NCI-H1436 treated with DMSO at 0.1 percent for 48 hours (cell line): Measurements from ENCODE around the gene PAIP2.
"Not testable (repeated sequence)": the region's sequence is repeated elsewhere in the genome, so short reads cannot be mapped to it uniquely, and the experiment has no call there.

Experiments
- DNase-seq: peaks from one replicate; lab custom pipeline; 2025; lab: John Stamatoyannopoulos, UW

Gene PAIP2

DNA sequence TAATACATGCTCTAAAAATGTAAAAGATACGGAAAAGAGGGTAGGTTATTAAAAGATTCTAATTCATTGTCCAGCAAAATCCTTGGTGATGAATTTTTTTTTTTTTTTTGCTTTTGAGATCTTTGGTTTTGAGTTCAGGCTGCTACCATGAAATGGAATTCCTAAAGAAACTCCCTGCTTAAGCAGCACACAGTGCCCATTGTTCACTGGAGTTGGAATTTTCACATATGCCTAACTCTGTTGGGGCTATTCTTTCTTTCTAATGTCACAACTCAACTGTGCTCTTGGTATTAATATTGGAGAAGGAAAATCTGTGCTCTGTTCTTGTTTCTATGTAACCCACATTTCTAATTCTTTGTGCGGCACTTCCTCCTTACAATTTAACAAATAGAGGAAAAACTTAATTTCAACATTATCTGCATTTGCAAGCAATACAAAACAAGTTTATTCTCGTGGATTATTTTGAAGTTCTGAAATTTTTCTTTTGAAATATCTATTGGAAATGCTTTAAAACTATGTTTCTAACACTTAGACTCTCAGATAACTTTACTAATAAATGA, 26.5 kb upstream of the PAIP2 start:
- DNase-seq, result no peak

- no peak for DNase-seq
Observed at GRCh38 chr5:139335811-139336210, 5.8 kb upstream of the PAIP2 start.

GRCh38 chr5:139340051-139340450, 1.6 kb upstream of the PAIP2 start:
- no peak for DNase-seq

DNA sequence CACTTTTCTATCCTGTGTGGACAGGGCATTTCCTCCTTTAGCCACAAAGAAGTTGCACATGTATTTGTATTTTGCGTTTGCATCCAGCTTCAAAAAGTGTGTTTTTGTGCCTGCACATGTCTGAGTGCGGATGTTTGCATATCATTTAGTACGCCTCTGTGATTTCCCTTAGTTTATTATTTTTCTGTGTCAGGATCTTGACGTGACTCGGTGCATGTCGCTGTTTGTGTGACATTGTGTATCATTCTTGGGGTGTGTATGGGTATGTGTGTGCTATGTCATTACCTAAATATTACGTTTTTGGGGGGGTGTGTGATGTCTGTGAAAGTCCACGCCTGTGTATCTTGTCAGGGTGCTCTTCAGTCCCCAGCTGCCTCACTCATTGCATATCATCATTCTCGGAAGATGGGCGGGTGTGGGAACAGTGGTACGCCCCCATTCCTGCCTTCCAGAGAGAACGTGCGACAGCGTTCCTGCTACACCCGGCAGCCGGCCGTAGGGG, 416 bp upstream of the PAIP2 start:
- no peak for DNase-seq

GRCh38 chr5:139342423-139342723, 719 bp downstream of the PAIP2 start:
- no peak for DNase-seq

DNA sequence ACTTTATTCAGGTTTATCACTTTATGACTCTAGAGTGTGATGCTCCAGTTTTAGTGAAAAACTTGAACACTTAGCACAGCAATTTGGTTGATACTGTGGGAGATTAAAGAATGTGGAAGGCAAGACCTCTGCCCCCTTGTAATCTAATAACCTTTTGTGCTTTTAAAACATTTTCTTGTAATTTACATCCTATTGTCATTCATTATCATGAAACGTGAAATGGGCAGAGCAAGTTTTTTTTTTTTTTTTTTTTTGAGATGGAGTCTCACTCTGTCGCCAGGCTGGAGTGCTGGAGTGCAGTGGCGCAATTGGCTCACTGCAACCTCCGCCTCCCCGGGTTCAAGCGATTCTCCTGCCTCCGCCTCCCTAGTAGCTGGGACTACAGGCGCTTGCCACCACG, 1.8 kb downstream of the PAIP2 start:
- no peak for DNase-seq

- DNase-seq, result no peak
Observed at GRCh38 chr5:139344177-139344576, 2.5 kb downstream of the PAIP2 start.

DNA sequence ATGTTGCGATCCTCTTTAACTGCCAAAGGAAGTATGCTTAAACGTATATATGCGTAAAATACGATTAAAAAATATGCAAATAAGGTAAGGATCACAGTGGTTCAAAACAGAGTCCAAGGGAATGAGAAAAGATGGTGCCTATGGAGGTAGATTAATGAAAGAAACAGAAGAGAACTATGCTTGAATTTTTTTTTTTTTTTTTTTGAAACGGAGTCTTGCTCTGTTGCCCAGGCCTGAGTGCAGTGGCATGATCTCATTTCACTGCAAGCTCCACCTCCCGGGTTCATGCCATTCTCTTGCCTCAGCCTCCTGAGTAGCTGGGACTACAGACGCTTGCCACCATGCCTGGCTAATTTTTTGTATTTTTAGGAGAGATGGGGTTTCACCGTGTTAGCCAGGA, 3.8 kb downstream of the PAIP2 start:
- DNase-seq, result not testable (repeated sequence)

DNA sequence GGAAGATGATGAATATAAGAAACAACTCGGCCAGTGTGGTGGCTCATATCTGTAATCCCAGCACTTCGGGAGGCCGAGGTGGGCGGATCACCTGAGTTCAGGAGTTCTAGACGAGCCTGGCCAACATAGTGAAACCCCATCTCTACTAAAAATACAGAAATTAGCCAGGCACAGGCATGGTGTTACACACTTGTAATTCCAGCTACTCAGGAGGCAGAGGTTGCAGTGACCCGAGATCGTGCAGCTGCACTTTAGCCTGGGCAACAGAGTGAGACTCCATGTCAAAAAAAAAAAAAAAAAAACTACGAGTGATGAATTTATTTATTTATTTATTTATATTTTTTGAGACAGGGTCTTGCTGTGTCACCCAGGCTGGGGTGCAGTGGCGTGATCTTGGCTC, 6.2 kb downstream of the PAIP2 start:
- not testable (repeated sequence) for DNase-seq

DNA sequence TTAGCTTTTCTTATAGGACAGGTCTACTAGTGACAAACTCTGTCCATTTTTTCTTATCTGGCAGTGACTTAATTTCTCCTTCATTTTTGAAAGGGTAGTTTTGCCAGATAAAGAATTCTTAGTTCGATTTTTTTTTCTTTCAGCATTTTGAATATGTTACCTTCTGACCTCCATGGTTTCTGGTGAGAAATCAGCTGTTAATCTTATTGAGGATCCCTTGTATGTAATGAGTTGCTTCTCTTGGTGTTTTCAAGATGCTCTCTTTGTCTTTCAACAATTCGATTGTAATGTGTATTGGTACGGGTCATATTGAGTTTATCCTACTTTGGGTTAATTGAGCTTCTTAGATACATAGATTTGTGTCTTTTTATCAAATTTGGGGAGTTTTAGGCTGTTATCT, 12.5 kb downstream of the PAIP2 start:
- DNase-seq, result no peak

GRCh38 chr5:139355900-139356299, 14.2 kb downstream of the PAIP2 start:
- DNase-seq, result not testable (repeated sequence)

- no peak for DNase-seq
Observed at GRCh38 chr5:139358064-139358463, 16.4 kb downstream of the PAIP2 start.

- DNase-seq, result no peak
Observed at GRCh38 chr5:139360384-139360783, 18.7 kb downstream of the PAIP2 start.

DNA sequence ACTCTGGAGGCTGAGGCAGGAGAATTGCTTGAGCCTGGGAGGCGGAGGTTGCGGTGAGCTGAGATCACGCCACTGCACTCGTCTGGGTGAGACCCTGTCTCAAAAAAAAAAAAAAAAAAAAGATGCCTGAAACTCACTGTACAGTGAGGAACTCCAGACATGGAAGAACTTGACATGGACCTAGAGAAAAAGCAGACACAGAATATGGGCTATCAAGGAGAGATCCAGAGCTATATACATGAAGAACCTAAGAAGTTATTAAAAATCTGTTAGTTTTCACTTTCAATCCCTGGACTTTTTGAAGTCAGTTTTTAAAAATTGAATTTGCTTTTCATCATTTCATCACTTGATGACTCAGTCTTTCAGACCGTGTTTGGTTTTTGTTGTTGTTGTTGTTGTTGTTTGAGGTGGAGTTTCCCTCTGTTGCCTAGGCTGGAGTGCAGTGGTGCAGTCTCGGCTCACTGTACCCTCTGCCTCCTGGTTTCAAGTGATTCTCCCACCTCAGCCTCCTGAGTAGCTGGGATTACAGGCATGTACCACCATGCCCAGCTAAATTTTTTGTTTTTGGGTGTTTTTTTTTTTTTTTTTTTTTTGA, 20.3 kb downstream of the PAIP2 start:
- no peak for DNase-seq

GRCh38 chr5:139363937-139364336, 22.3 kb downstream of the PAIP2 start:
- DNase-seq, result no peak

DNA sequence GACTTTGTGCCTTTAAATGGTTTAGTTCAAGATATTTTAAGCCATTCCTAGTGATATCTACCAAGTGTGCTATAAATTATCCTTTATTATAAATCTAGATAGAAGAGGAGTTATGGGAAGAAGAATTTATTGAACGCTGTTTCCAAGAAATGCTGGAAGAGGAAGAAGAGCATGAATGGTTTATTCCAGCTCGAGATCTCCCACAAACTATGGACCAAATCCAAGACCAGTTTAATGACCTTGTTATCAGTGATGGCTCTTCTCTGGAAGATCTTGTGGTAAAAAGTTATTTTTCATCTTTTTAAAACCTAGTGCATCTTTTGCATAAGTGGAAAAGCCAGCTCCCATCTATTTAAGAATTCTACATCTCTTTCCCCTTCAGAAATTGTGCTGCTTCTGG, 22.8 kb downstream of the PAIP2 start:
- DNase-seq, result no peak

GRCh38 chr5:139368613-139369012, 27.0 kb downstream of the PAIP2 start:
- DNase-seq, result no peak

GRCh38 chr5:139369181-139369580, 27.5 kb downstream of the PAIP2 start:
- DNase-seq, result no peak

GRCh38 chr5:139371482-139372435, 30.1 kb downstream of the PAIP2 start:
- no peak for DNase-seq

DNA sequence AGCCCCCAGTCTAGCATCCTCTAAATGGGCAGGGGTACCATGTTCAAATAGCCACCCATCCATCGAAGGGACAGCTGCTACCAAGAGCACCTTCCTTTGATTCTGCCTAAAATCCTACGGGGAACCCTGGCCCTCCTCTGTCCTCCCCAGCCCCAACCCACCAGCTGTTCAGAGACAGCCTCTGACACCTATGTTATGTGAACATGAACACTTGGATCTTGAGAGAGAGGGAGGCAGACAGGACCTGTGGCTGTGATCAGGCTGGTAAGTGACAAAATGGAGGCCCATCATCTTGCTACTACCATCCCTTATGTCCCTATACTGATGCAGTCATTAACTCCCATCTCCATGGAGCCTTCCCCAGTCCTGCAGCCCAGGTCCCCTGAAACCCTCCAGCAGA, 33.3 kb downstream of the PAIP2 start:
- DNase-seq, result no peak

- no peak for DNase-seq
Observed at GRCh38 chr5:139376364-139376763, 34.7 kb downstream of the PAIP2 start.

GRCh38 chr5:139377226-139377625, 35.6 kb downstream of the PAIP2 start:
- no peak for DNase-seq
